ENCODE results near the gene LCMT1. TPM values are rescaled to one million over a fixed set of nuclear protein-coding genes. Genes with fewer than 3 reads are reported as not detected.

LCMT1 gene
- total RNA-seq, 1 experiment from 2014 or later: 46.8 TPM

- no TSS peak for BruUV-seq (replicated peaks)
- Mint-ChIP-seq H3K36me3 (ENCODE audit: insufficient read depth, unreplicated experiment) (no peaks in the 10 kb centered on the region), H3K4me1 (ENCODE audit: low read depth, unreplicated experiment) (no peaks in the 10 kb centered on the region), H3K27ac (ENCODE audit: unreplicated experiment) (no peak overlapping the region), H3K9me3 (ENCODE audit: low read depth, unreplicated experiment) (no peaks in the 10 kb centered on the region), H3K27me3 (ENCODE audit: unreplicated experiment) (peaks cover 13% of the 10 kb centered on the region), H3K4me3 (ENCODE audit: low read depth, unreplicated experiment) (no peak overlapping the region)
- TF ChIP-seq CTCF (IDR thresholded peaks at IDR 0.05; ENCODE audit: unreplicated experiment): no peak
- CTCF ChIA-PET: no interaction called here
- intact Hi-C loops (cut with micrococcal nuclease; ENCODE audit: unreplicated experiment): no loop called here
- DNase-seq: no peak
These were observed 86.5 kb downstream of the LCMT1 start for GRCh38 chr16:25198021-25198420.

- no peak overlapping the region for H3K4me3 Mint-ChIP-seq (ENCODE audit: low read depth, unreplicated experiment)
- BruUV-seq (replicated peaks): no TSS peak
- no peak overlapping the region for H3K27ac Mint-ChIP-seq (ENCODE audit: unreplicated experiment)
- intact Hi-C loops (cut with micrococcal nuclease; ENCODE audit: unreplicated experiment): no loop called here
- H3K27me3 Mint-ChIP-seq (ENCODE audit: unreplicated experiment): peaks cover 13% of the 10 kb centered on the region
- no peaks in the 10 kb centered on the region for H3K4me1 Mint-ChIP-seq (ENCODE audit: low read depth, unreplicated experiment)
- H3K36me3 Mint-ChIP-seq (ENCODE audit: insufficient read depth, unreplicated experiment): no peaks in the 10 kb centered on the region
- DNase-seq: no peak
- CTCF ChIA-PET: interaction anchor here (0.7 kb wide), 2 partner anchors 26 to 28 kb away, joined by 3 to 4 read pairs; no protein-coding TSS in a partner anchor
- TF ChIP-seq CTCF (IDR thresholded peaks at IDR 0.05; ENCODE audit: unreplicated experiment): no peak
- no peaks in the 10 kb centered on the region for H3K9me3 Mint-ChIP-seq (ENCODE audit: low read depth, unreplicated experiment)
These were observed 87.9 kb downstream of the LCMT1 start for GRCh38 chr16:25199457-25199856.

GRCh38 chr16:25210758-25211157, 99.2 kb downstream of the LCMT1 start:
- DNase-seq: no peak
- CTCF ChIA-PET: no interaction called here
- Mint-ChIP-seq H3K27ac (ENCODE audit: unreplicated experiment) (no peak overlapping the region), H3K4me1 (ENCODE audit: low read depth, unreplicated experiment) (no peaks in the 10 kb centered on the region), H3K9me3 (ENCODE audit: low read depth, unreplicated experiment) (no peaks in the 10 kb centered on the region), H3K4me3 (ENCODE audit: low read depth, unreplicated experiment) (no peak overlapping the region), H3K36me3 (ENCODE audit: insufficient read depth, unreplicated experiment) (no peaks in the 10 kb centered on the region), H3K27me3 (ENCODE audit: unreplicated experiment) (peaks cover 29% of the 10 kb centered on the region)
- TF ChIP-seq CTCF (IDR thresholded peaks at IDR 0.05; ENCODE audit: unreplicated experiment): no peak
- intact Hi-C loops (cut with micrococcal nuclease; ENCODE audit: unreplicated experiment): no loop called here
- BruUV-seq (replicated peaks): no TSS peak

- no TSS peak for BruUV-seq (replicated peaks)
- no peak overlapping the region for H3K27ac Mint-ChIP-seq (ENCODE audit: unreplicated experiment)
- no peak for TF ChIP-seq CTCF (IDR thresholded peaks at IDR 0.05; ENCODE audit: unreplicated experiment)
- CTCF ChIA-PET: interaction anchor here (1.0 kb wide), 1 partner anchor 13 kb away, joined by 4 read pairs; no protein-coding TSS in a partner anchor
- peaks cover 46% of the 10 kb centered on the region for H3K27me3 Mint-ChIP-seq (ENCODE audit: unreplicated experiment)
- no peak overlapping the region for H3K4me3 Mint-ChIP-seq (ENCODE audit: low read depth, unreplicated experiment)
- intact Hi-C loops (cut with micrococcal nuclease; ENCODE audit: unreplicated experiment): no loop called here
- no peaks in the 10 kb centered on the region for H3K36me3 Mint-ChIP-seq (ENCODE audit: insufficient read depth, unreplicated experiment)
- no peaks in the 10 kb centered on the region for H3K4me1 Mint-ChIP-seq (ENCODE audit: low read depth, unreplicated experiment)
- no peaks in the 10 kb centered on the region for H3K9me3 Mint-ChIP-seq (ENCODE audit: low read depth, unreplicated experiment)
- DNase-seq: no peak
These were observed 101.1 kb downstream of the LCMT1 start for GRCh38 chr16:25212636-25213035.

Data from Calu3 (cell line).